Measurements from ENCODE around the gene PPP1R15A.

PPP1R15A gene

DNA sequence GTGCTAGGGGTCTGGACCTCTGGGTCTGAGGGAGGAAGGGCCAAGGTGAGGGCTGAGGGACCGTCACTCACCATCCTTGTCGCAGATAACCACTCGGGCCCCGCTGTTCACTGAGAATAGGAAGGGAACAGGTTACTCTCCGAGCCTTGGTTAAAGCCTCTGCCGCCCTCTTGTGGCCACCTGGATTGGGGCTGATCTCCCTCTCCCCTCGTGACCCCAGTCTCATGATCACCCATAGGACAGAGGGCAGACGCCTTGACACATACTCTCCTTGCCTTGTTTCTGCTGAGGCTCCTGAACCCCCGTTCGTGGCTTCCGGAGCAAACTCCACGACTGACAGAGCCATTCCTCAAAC lies 36.5 kb upstream of the PPP1R15A start:
- TF ChIP-seq, protein P1, sequence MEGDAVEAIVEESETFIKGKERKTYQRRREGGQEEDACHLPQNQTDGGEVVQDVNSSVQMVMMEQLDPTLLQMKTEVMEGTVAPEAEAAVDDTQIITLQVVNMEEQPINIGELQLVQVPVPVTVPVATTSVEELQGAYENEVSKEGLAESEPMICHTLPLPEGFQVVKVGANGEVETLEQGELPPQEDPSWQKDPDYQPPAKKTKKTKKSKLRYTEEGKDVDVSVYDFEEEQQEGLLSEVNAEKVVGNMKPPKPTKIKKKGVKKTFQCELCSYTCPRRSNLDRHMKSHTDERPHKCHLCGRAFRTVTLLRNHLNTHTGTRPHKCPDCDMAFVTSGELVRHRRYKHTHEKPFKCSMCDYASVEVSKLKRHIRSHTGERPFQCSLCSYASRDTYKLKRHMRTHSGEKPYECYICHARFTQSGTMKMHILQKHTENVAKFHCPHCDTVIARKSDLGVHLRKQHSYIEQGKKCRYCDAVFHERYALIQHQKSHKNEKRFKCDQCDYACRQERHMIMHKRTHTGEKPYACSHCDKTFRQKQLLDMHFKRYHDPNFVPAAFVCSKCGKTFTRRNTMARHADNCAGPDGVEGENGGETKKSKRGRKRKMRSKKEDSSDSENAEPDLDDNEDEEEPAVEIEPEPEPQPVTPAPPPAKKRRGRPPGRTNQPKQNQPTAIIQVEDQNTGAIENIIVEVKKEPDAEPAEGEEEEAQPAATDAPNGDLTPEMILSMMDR (IDR thresholded peaks at IDR 0.05; ENCODE audit: insufficient read depth, low read depth, low read length, missing control alignments): peak; percentile 96
- DNase-seq (ENCODE audit: low read depth): peak; percentile 86
- peak overlapping the region; percentile 30 for H3K4me3 ChIP-seq (ENCODE audit: low read length)

DNA sequence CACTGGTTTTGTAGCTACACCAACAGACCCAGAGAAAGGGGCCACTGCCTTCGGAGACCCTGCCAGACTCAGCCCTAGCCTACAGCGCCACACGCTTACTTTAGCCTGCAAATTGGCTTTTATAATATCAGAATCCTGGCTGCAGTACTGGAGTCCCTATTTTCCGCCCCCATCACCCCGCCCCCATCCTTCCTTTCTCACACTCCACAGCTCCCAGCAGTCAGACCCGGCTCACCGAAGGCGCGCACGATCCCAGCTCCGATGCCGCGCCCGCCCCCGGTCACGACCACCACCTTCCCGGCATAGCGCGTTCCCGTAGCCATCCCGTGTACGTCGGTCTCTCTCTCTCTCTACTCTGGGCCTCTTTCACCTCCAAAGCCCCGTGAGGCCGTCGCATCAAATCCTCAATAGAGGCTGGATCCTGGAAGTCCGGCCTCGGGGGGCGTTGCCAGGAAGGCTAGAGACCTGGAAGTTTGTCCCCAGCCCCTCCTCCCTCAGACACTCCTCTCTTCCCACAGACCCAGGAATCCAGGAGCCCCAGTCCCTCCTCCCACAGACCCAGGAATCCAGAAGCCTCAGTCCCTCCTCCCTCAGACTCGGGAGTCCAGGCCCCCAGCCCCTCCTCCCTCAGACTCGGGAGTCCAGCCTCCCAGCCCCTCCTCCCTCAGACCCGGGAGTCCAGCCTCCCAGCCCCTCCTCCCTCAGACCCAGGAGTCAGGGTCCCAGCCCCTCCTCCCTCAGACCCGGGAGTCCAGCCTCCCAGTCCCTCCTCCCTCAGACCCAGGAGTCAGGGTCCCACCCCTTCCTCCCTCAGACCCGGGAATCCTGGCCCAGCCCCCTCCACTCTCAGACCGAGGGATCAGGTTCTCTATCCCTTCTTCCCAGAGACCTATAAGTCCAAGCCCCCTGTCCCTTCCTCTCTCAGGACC lies 35.9 kb upstream of the PPP1R15A start, which contains the start of gene HSD17B14:
Gene HSD17B14, minus strand, starts transcription at position 403 of the 929 bp plus-strand sequence. Its CDS starts 80 bp downstream, at position 323.
- H3K4me3 ChIP-seq (ENCODE audit: low read length): peak within 1 kb of the TSS; percentile 30
- TF ChIP-seq, protein P1 (IDR thresholded peaks at IDR 0.05; ENCODE audit: insufficient read depth, low read depth, low read length, missing control alignments): no peak
- DNase-seq (ENCODE audit: low read depth): no peak

DNA sequence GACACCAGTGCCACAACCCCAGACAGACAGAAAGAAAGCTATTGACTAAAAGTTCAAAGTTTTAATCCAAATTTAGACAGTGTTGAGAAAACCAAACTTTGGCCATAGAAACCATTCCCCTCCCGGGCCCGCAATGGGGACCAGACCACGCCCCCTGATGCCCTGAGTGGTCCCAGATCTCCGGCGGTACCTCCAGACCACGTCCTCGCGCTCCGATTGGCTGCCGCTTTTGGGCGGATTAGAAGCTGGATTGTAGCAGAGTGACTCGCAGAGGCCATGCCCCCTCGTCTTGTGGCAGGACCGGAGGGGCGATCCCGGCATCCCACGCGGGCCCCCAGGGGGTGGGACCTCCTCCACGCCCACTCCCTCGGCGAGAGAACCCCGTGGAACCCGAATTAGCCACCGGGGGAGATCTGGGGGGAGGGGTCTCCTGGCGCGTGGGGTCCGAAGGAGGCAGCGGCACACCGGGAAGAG lies 35.1 kb upstream of the PPP1R15A start:
- DNase-seq (ENCODE audit: low read depth): peak; percentile 65
- TF ChIP-seq, protein P1 (IDR thresholded peaks at IDR 0.05; ENCODE audit: insufficient read depth, low read depth, low read length, missing control alignments): no peak
- H3K4me3 ChIP-seq (ENCODE audit: low read length): peak overlapping the region; percentile 2

DNA sequence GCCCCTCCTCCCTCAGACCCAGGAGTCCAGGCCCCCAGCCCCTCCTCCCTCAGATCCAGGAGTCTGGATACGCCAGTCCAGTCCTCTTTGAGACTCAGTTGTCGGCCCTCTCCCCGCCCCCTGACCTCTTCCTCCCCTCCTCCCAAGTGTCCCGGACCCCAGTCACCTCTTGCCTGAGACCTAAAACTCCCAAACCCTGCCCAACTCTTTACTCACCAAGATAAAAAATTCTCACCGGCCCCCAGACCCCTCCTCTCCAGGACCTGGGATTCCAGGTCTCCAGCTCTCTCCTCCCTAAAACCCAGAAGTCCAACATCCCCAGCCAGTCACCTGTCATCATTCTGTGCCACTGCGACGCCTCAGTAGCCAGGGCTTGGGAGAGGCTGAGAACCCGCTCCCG lies 34.5 kb upstream of the PPP1R15A start:
- DNase-seq (ENCODE audit: low read depth): no peak
- H3K4me3 ChIP-seq (ENCODE audit: low read length): no peak overlapping the region
- TF ChIP-seq, protein P1 (IDR thresholded peaks at IDR 0.05; ENCODE audit: insufficient read depth, low read depth, low read length, missing control alignments): no peak

DNA sequence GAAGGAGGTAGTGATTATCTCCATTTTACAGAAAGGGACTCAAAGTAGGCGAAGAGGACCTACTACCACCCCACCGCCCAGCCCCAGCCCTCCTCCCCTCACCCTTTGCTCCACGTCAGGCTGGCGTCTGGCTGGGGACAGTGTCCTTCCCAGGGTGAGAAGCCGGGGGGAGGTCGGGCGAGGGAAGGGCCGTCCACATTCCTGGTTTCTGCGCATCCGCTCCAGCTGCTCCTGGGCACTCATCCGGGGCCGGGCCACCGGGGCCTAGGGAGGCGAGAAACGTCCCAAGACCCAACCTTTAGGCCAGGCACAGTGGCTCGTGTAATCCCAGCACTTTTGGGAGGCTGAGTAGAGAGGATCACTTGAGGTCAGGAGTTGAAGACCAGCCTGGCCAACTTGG lies 31.2 kb upstream of the PPP1R15A start:
- TF ChIP-seq, protein P1 (IDR thresholded peaks at IDR 0.05; ENCODE audit: insufficient read depth, low read depth, low read length, missing control alignments): no peak
- H3K4me3 ChIP-seq (ENCODE audit: low read length): no peak overlapping the region
- no peak for DNase-seq (ENCODE audit: low read depth)

DNA sequence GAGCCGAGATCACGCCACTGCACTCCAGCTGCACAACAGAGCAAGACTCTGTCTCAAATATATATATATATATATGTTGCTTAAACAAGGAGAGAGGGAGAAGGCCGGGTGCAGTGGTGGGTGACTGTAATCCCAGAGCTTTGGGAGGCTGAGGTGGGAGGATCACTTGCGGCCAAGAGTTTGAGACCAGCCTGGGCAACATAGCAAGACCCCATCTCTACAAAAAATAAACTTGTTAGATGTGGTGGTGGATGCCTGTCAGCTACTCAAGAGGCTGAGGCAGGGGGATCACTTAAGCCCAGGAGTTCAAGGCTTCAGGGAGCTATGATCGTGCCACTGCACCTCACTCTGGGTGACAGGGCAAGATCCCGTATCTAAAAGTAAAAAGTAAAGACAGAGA lies 30.6 kb upstream of the PPP1R15A start:
- H3K4me3 ChIP-seq (ENCODE audit: low read length): no peak overlapping the region
- TF ChIP-seq, protein P1 (IDR thresholded peaks at IDR 0.05; ENCODE audit: insufficient read depth, low read depth, low read length, missing control alignments): no peak
- no peak for DNase-seq (ENCODE audit: low read depth)
